ENCODE results near the gene WNK2.
A peak's percentile ranks its signal among the peaks of the same experiment; 100 is the strongest.
"Not testable (repeated sequence)": the region's sequence is repeated elsewhere in the genome, so short reads cannot be mapped to it uniquely, and the experiment has no call there.

The WNK2 gene

GRCh38 chr9:93183663-93184431, at the start of gene WNK2:
Gene WNK2 (plus strand): TSS chr9:93184139. CDS start chr9:93184930, 791 bp downstream.
- TF ChIP-seq POLR2A (IDR thresholded peaks at IDR 0.05; ENCODE audit: low read depth, low read length): no peak
- DNase-seq (ENCODE audit: insufficient read length, low spot score): no peak
- no peak for FAIRE-seq

GRCh38 chr9:93134740-93135444, 49.0 kb upstream of the WNK2 start:
- no peak for TF ChIP-seq POLR2A (IDR thresholded peaks at IDR 0.05; ENCODE audit: low read depth, low read length)
- DNase-seq (ENCODE audit: insufficient read length, low spot score) (no peak), FAIRE-seq (no peak)

GRCh38 chr9:93136011-93136440, 47.9 kb upstream of the WNK2 start:
- no peak for TF ChIP-seq POLR2A (IDR thresholded peaks at IDR 0.05; ENCODE audit: low read depth, low read length)
- no peak for FAIRE-seq
- DNase-seq (ENCODE audit: insufficient read length, low spot score): no peak

- no peak for DNase-seq (ENCODE audit: insufficient read length, low spot score)
- no peak for FAIRE-seq
- no peak for TF ChIP-seq POLR2A (IDR thresholded peaks at IDR 0.05; ENCODE audit: low read depth, low read length)
These were observed 46.6 kb upstream of the WNK2 start for GRCh38 chr9:93137362-93137761.

- TF ChIP-seq POLR2A (IDR thresholded peaks at IDR 0.05; ENCODE audit: low read depth, low read length): no peak
- no peak for DNase-seq (ENCODE audit: insufficient read length, low spot score)
- no peak for FAIRE-seq
These were observed 45.7 kb upstream of the WNK2 start for GRCh38 chr9:93138171-93138764.

GRCh38 chr9:93139365-93140182, 44.4 kb upstream of the WNK2 start:
- DNase-seq (ENCODE audit: insufficient read length, low spot score) (no peak), FAIRE-seq (no peak)
- no peak for TF ChIP-seq POLR2A (IDR thresholded peaks at IDR 0.05; ENCODE audit: low read depth, low read length)

GRCh38 chr9:93141771-93142483, 42.0 kb upstream of the WNK2 start:
- TF ChIP-seq POLR2A (IDR thresholded peaks at IDR 0.05; ENCODE audit: low read depth, low read length): no peak
- DNase-seq (ENCODE audit: insufficient read length, low spot score): no peak
- FAIRE-seq: no peak

GRCh38 chr9:93143830-93144530, 40.0 kb upstream of the WNK2 start:
- no peak for TF ChIP-seq POLR2A (IDR thresholded peaks at IDR 0.05; ENCODE audit: low read depth, low read length)
- peak; percentile 62 for FAIRE-seq
- no peak for DNase-seq (ENCODE audit: insufficient read length, low spot score)

- FAIRE-seq; DNase-seq (ENCODE audit: insufficient read length, low spot score): not testable (repeated sequence)
These were observed 37.2 kb upstream of the WNK2 start for GRCh38 chr9:93146696-93147095.

- DNase-seq (ENCODE audit: insufficient read length, low spot score) (no peak), FAIRE-seq (no peak)
- no peak for TF ChIP-seq POLR2A (IDR thresholded peaks at IDR 0.05; ENCODE audit: low read depth, low read length)
These were observed 36.3 kb upstream of the WNK2 start for GRCh38 chr9:93147632-93148031.

- DNase-seq (ENCODE audit: insufficient read length, low spot score) (no peak), FAIRE-seq (no peak)
- TF ChIP-seq POLR2A (IDR thresholded peaks at IDR 0.05; ENCODE audit: low read depth, low read length): no peak
These were observed 35.2 kb upstream of the WNK2 start for GRCh38 chr9:93148721-93149120.

GRCh38 chr9:93149361-93149760, 34.6 kb upstream of the WNK2 start:
- DNase-seq (ENCODE audit: insufficient read length, low spot score) (no peak), FAIRE-seq (no peak)
- no peak for TF ChIP-seq POLR2A (IDR thresholded peaks at IDR 0.05; ENCODE audit: low read depth, low read length)
